ENCODE measurements around the gene DGKH.

DNA sequence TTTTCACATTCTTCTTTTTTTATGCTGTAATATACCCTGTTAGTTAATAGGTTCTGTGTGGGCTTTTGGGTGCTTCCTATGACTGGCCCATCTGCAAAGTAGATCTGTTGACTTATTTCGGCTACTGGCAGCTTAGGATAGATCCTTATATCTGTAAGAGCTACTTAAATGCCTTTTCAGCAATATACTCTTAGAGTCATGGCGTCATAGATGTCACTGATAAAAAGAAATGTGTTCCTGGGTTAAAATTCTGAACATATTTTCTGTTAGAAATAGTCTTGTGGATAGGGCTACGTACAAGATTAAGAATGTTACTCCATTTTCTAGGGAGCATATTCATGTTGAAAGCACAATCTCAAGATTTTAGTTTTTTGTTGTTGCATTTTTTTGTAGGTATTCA lies 228.2 kb downstream of the DGKH start:
- TF ChIP-seq EP300 (conservative IDR thresholded peaks at IDR 0.05; ENCODE audit: poor library complexity, severe bottlenecking) (no peak), MXI1 (conservative IDR thresholded peaks at IDR 0.05; ENCODE audit: poor library complexity, severe bottlenecking) (no peak), RAD21 (conservative IDR thresholded peaks at IDR 0.05) (no peak)
- TF ChIP-seq, protein P1, sequence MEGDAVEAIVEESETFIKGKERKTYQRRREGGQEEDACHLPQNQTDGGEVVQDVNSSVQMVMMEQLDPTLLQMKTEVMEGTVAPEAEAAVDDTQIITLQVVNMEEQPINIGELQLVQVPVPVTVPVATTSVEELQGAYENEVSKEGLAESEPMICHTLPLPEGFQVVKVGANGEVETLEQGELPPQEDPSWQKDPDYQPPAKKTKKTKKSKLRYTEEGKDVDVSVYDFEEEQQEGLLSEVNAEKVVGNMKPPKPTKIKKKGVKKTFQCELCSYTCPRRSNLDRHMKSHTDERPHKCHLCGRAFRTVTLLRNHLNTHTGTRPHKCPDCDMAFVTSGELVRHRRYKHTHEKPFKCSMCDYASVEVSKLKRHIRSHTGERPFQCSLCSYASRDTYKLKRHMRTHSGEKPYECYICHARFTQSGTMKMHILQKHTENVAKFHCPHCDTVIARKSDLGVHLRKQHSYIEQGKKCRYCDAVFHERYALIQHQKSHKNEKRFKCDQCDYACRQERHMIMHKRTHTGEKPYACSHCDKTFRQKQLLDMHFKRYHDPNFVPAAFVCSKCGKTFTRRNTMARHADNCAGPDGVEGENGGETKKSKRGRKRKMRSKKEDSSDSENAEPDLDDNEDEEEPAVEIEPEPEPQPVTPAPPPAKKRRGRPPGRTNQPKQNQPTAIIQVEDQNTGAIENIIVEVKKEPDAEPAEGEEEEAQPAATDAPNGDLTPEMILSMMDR (IDR thresholded peaks at IDR 0.05; ENCODE audit: poor library complexity, severe bottlenecking) = no peak
- TF ChIP-seq, protein P2, sequence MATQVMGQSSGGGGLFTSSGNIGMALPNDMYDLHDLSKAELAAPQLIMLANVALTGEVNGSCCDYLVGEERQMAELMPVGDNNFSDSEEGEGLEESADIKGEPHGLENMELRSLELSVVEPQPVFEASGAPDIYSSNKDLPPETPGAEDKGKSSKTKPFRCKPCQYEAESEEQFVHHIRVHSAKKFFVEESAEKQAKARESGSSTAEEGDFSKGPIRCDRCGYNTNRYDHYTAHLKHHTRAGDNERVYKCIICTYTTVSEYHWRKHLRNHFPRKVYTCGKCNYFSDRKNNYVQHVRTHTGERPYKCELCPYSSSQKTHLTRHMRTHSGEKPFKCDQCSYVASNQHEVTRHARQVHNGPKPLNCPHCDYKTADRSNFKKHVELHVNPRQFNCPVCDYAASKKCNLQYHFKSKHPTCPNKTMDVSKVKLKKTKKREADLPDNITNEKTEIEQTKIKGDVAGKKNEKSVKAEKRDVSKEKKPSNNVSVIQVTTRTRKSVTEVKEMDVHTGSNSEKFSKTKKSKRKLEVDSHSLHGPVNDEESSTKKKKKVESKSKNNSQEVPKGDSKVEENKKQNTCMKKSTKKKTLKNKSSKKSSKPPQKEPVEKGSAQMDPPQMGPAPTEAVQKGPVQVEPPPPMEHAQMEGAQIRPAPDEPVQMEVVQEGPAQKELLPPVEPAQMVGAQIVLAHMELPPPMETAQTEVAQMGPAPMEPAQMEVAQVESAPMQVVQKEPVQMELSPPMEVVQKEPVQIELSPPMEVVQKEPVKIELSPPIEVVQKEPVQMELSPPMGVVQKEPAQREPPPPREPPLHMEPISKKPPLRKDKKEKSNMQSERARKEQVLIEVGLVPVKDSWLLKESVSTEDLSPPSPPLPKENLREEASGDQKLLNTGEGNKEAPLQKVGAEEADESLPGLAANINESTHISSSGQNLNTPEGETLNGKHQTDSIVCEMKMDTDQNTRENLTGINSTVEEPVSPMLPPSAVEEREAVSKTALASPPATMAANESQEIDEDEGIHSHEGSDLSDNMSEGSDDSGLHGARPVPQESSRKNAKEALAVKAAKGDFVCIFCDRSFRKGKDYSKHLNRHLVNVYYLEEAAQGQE (IDR thresholded peaks at IDR 0.05; ENCODE audit: borderline replicate concordance) = no peak

All from neural cell (in vitro differentiated cells).